Esophagus (tissue), 2 donors: ENCODE measurements around the gene LIFR. TPM values are rescaled to one million over a fixed set of nuclear protein-coding genes. Genes with fewer than 3 reads are reported as not detected.
"Not testable (repeated sequence)": the region's sequence is repeated elsewhere in the genome, so short reads cannot be mapped to it uniquely, and the experiment has no call there.

Experiments used
- H3K27ac ChIP-seq, 2 donors: one replicate each; pipeline ENCODE4 v1.5.1; 2013; ENCODE audit warnings: low read depth in 2 of 2, mild to moderate bottlenecking in 2 of 2, inconsistent platforms in 1 of 2, low read length in 1 of 2, moderate library complexity in 1 of 2
- H3K27me3 ChIP-seq, 2 donors: one replicate each; pipeline ENCODE4 v1.6.1; 2013; ENCODE audit warnings: low read length in 2 of 2, control low read depth in 1 of 2, mild to moderate bottlenecking in 1 of 2; ENCODE audit not compliant: insufficient read depth in 2 of 2, control insufficient read depth in 1 of 2
- H3K36me3 ChIP-seq, 2 donors: one replicate each; pipeline ENCODE4 v1.6.1; 2013; ENCODE audit warnings: low read length in 1 of 2; ENCODE audit not compliant: control insufficient read depth in 2 of 2, insufficient read depth in 2 of 2
- H3K4me1 ChIP-seq, 2 donors: one replicate each; pipeline ENCODE4 v1.6.1; 2013; ENCODE audit warnings: low read length in 1 of 2; ENCODE audit not compliant: control insufficient read depth in 2 of 2, insufficient read depth in 2 of 2
- H3K4me3 ChIP-seq, 2 donors: one replicate each; pipeline ENCODE4 v1.5.1; 2013; ENCODE audit warnings: low read length in 2 of 2, mild to moderate bottlenecking in 2 of 2, low read depth in 1 of 2, moderate library complexity in 1 of 2
- H3K9me3 ChIP-seq, 2 donors: one replicate each; pipeline ENCODE4 v1.6.1; 2013; ENCODE audit warnings: mild to moderate bottlenecking in 2 of 2, low read depth in 1 of 2, low read length in 1 of 2, moderate library complexity in 1 of 2; ENCODE audit not compliant: control insufficient read depth in 2 of 2, insufficient read depth in 1 of 2
- WGBS, 2 donors: extraction: QIAGEN DNeasy Blood & Tissue Kit; methylation state at CpG; one replicate each; pipeline ENCODE4 v1.1.7; 2013; 5-methylcytosine and 5-hydroxymethylcytosine counted together
- polyA plus RNA-seq, 2 donors: library from polyadenylated mRNA; stranded (reverse); fragments of 200-250 nt; gene quantifications; one replicate each; pipeline ENCODE4 v1.2.3, GENCODE V29; 2013
- donor health status: healthy with polysubstance abuse.
- donor health status: Bipolar disorder and iron deficiency.

Gene LIFR
- polyA plus RNA-seq, 2 donors: 2.0 to 3.5 TPM

DNA sequence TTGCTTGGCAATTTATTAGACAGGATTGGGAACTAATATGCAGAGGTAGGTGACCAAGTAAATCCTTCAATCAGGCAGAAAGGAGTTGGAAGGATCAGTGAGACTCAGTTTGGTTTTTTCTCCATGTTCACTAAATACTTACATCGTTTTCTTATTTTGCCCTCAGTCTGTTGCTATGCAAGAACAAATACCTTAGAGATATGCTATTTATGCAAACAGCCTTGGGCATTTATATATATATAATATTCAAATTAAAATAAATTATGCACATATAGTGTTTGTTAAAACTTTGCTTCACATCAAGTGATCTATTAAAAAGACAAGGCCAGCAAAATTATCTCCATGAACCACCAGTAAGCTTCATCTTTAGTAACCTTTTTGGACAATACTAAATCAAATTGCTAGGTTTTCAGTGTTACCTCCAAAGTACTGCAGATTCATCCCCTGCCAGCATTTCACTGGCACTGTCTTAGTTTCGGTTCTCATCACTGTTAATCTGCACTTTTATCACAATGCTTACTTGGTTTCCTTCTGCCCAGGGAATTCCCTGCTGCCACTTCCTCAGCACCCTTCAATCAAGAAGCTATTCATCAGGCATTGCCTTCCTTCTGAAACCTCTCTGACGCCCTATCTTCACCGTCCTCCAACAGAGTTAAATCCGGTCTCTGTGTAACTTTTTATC, 26.0 kb upstream of the LIFR start:
- Histone ChIP-seq H3K27ac (no peak overlapping the region), H3K4me3 (no peak overlapping the region), H3K27me3 (no peaks in the 10 kb centered on the region), H3K36me3 (no peaks in the 10 kb centered on the region), H3K9me3 (no peaks in the 10 kb centered on the region), H3K4me1 (no peaks in the 10 kb centered on the region)
- 41 to 51% methylated on average over 5 of the region's 5 CpGs for WGBS, 2 donors

GRCh38 chr5:38581597-38581996, 25.2 kb upstream of the LIFR start:
- H3K27ac ChIP-seq: no peak overlapping the region
- H3K4me1 ChIP-seq: no peaks in the 10 kb centered on the region
- WGBS, 2 donors: 94% methylated on average over 4 of the region's 4 CpGs
- no peaks in the 10 kb centered on the region for H3K36me3 ChIP-seq
- no peaks in the 10 kb centered on the region for H3K9me3 ChIP-seq
- H3K27me3 ChIP-seq: no peaks in the 10 kb centered on the region
- no peak overlapping the region for H3K4me3 ChIP-seq

DNA sequence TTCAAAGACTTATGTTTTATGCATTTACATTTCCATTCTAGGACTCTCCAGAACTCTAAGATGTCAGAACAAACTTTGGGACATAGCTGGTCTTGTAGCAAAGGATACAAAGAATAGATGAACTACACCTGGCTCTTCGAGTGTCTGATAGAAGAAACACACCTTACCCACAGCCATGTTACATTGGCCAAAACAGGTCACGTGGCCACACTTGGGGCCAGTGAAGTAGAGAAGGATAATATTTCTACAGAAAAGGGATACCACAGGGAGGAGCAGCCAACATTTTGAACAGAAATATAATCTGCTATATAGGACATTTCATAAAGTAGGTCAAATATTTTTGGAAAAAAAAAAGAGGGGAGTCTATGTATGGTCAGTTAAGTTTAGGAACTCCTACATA, 22.7 kb upstream of the LIFR start:
- WGBS, 2 donors: 85 to 93% methylated on average over 2 of the region's 2 CpGs
- Histone ChIP-seq H3K9me3 (no peaks in the 10 kb centered on the region), H3K36me3 (no peaks in the 10 kb centered on the region), H3K4me3 (no peak overlapping the region), H3K4me1 (no peaks in the 10 kb centered on the region), H3K27ac (no peak overlapping the region), H3K27me3 (no peaks in the 10 kb centered on the region)

GRCh38 chr5:38576961-38577684, 20.7 kb upstream of the LIFR start:
- 52% methylated on average over 5 of the region's 5 CpGs for WGBS, 2 donors
- Histone ChIP-seq H3K4me3 (no peak overlapping the region), H3K27me3 (no peaks in the 10 kb centered on the region), H3K27ac (no peak overlapping the region), H3K4me1 (no peaks in the 10 kb centered on the region), H3K9me3 (no peaks in the 10 kb centered on the region), H3K36me3 (no peaks in the 10 kb centered on the region)

- WGBS, 2 donors: 46 to 48% methylated on average over 7 of the region's 7 CpGs
- no peaks in the 10 kb centered on the region for H3K27me3 ChIP-seq
- no peaks in the 10 kb centered on the region for H3K4me1 ChIP-seq
- no peak overlapping the region for H3K4me3 ChIP-seq
- no peaks in the 10 kb centered on the region for H3K9me3 ChIP-seq
- no peaks in the 10 kb centered on the region for H3K36me3 ChIP-seq
- no peak overlapping the region for H3K27ac ChIP-seq
Observed at GRCh38 chr5:38576442-38576841, 20.0 kb upstream of the LIFR start.

DNA sequence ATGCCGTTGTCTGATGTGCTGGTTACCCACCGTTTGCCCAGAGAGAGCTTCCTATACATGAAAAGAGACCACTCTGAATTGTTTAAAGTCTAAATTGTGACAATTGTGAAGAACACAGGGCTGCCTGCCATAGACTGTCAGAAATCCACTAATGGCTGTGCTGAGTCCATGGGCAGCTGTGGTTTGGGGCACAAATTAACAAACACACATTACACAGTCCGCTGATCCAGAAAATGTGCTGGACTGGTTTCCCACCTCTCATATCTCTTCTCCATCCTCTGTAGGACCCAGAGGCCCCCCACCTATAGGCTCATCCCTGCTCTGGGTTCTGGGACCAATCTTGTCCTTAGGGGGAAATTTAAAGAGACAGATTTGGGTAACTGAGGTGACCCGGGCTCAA, 19.0 kb upstream of the LIFR start:
- Histone ChIP-seq H3K27me3 (no peaks in the 10 kb centered on the region), H3K9me3 (no peaks in the 10 kb centered on the region), H3K36me3 (no peaks in the 10 kb centered on the region), H3K4me3 (no peak overlapping the region), H3K27ac (no peak overlapping the region), H3K4me1 (no peaks in the 10 kb centered on the region)
- WGBS, 2 donors: 93 to 94% methylated on average over 4 of the region's 4 CpGs

DNA sequence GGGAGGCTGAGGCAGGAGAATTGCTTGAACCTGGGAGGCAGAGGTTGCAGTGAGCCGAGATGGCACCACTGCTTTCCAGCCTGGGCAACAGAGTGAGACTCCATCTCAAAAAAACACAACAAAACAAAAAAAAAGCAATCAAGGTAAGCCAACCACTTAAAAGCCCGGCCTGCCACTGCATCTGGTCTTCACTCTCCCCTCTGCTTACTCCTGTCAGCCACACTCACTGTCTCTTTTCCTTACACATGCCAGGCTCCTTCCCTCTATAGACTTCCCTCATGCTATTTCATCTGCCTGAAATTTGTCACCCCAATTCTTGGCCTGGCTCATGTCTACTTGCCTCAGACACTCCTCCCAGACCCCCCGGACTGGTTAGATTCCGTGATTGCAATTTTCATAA, 17.6 kb upstream of the LIFR start:
- WGBS, 2 donors: 92 to 94% methylated on average over 4 of the region's 4 CpGs
- Histone ChIP-seq H3K27ac (no peak overlapping the region), H3K4me3 (no peak overlapping the region), H3K9me3 (no peaks in the 10 kb centered on the region), H3K27me3 (no peaks in the 10 kb centered on the region), H3K36me3 (no peaks in the 10 kb centered on the region), H3K4me1 (no peaks in the 10 kb centered on the region)

DNA sequence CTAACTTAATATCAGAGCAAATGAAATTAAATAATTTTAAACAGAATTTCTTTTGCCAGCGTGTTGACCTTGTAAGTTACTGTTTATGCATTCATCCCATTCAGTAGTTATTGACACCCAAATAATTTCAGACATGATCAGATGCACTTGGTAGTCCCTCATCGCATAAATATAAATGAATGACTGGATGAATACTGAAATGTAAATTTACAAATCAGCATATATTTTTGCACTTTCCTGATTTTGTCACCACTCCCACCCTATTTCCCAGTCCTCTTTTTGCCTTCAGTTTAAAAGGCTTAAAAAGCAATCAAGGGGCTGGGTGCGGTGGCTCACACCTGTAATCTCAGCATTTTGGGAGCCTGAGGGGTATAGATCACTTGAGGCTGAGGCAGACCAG, 17.1 kb upstream of the LIFR start:
- 93 to 96% methylated on average over 3 of the region's 3 CpGs for WGBS, 2 donors

GRCh38 chr5:38569180-38569579, 12.7 kb upstream of the LIFR start:
- Histone ChIP-seq H3K4me3 (no peak overlapping the region), H3K4me1 (no peaks in the 10 kb centered on the region), H3K27ac (no peak overlapping the region), H3K9me3 (no peaks in the 10 kb centered on the region), H3K36me3 (no peaks in the 10 kb centered on the region), H3K27me3 (no peaks in the 10 kb centered on the region)
- WGBS, 2 donors: 83 to 84% methylated on average over 3 of the region's 3 CpGs

More for the DNA sequence above, 17.1 kb upstream of the LIFR start:
- Histone ChIP-seq H3K36me3 (no peaks in the 10 kb centered on the region), H3K4me3 (no peak overlapping the region), H3K27me3 (no peaks in the 10 kb centered on the region), H3K4me1 (no peaks in the 10 kb centered on the region), H3K9me3 (no peaks in the 10 kb centered on the region), H3K27ac (no peak overlapping the region)

- WGBS, 2 donors: 90% methylated on average over 2 of the region's 2 CpGs
Observed at GRCh38 chr5:38567306-38567705, 10.9 kb upstream of the LIFR start.

More at GRCh38 chr5:38567306-38567705, 10.9 kb upstream of the LIFR start:
- not testable (repeated sequence) for H3K4me1 ChIP-seq, H3K36me3 ChIP-seq, H3K27ac ChIP-seq, H3K27me3 ChIP-seq, H3K4me3 ChIP-seq, H3K9me3 ChIP-seq
